Upper lobe of left lung (tissue), 6 donors: ENCODE results near the gene NOS1AP. TPM values are rescaled to one million over a fixed set of nuclear protein-coding genes. Genes with fewer than 3 reads are reported as not detected.

Experiments used
- ATAC-seq, 2 donors: fragments of 200-7000 bp; cut with Tn5 transposase; one replicate each; pipeline ENCODE4 v1.9.1; 2022; ENCODE audit warnings: mild to moderate bottlenecking in 2 of 2, moderate library complexity in 2 of 2; ENCODE audit not compliant: low FRiP score in 2 of 2
- DNase-seq, 2 donors: peaks; one replicate each; pipeline ENCODE4 v3.0.0-alpha.2; 2019 to 2020
- H3K27ac ChIP-seq, 4 donors: fragments of 200-600 bp; sonication (generic); one replicate each; pipeline ENCODE4 v1.5.1; 2016 to 2019
- H3K27me3 ChIP-seq, 4 donors: fragments of 200-600 bp; sonication (generic); one replicate each; pipeline ENCODE4 v1.5.1; 2017 to 2019
- H3K36me3 ChIP-seq, 4 donors: fragments of 200-600 bp; sonication (generic); one replicate each; pipeline ENCODE4 v1.5.1; 2016 to 2019
- H3K4me1 ChIP-seq, 4 donors: fragments of 200-600 bp; sonication (generic); one replicate each; pipeline ENCODE4 v1.5.1; 2018 to 2019
- H3K4me3 ChIP-seq, 4 donors: fragments of 200-600 bp; sonication (generic); one replicate each; pipeline ENCODE4 v1.5.1; 2017 to 2019; ENCODE audit warnings: mild to moderate bottlenecking in 2 of 4, moderate library complexity in 1 of 4
- H3K9me3 ChIP-seq, 4 donors: fragments of 200-600 bp; sonication (generic); one replicate each; pipeline ENCODE4 v1.5.1; 2018 to 2019
- EP300 ChIP-seq, 4 donors: sonication (generic); formaldehyde crosslinking; IDR thresholded peaks; one replicate each; pipeline ENCODE4 v1.5.1; 2017; ENCODE audit warnings: antibody characterized with exemption in 4 of 4, control low read depth in 2 of 4
- POLR2A ChIP-seq, 4 donors: fragments of 450-650 bp; IDR thresholded peaks; one replicate each; pipeline ENCODE4 v1.5.1; 2016 to 2017; ENCODE audit warnings: antibody characterized with exemption in 4 of 4, mild to moderate bottlenecking in 2 of 4
- POLR2AphosphoS5 ChIP-seq, 2 donors: sonication (generic); formaldehyde crosslinking; IDR thresholded peaks; one replicate each; pipeline ENCODE4 v1.5.1; 2017; ENCODE audit warnings: antibody characterized with exemption in 2 of 2
- WGBS, 2 donors: methylation state at CpG; one replicate each; pipeline ENCODE4 v1.1.5; 2017 to 2018; 5-methylcytosine and 5-hydroxymethylcytosine counted together
- total RNA-seq, 6 donors: library from RNA; depleted of rRNA in 4 of 6; stranded (reverse); fragments of >200 nt in 4 of 6; gene quantifications; one replicate each; pipeline versions ENCODE4 v1.1.0 to v1.2.1, GENCODE V29; 2016 to 2021
- TF ChIP-seq, protein P1 (sequence below), 6 experiments: fragments of 450-650 bp in 4 of 6; fragments of 200-600 bp in 2 of 6; sonication (generic) in 2 of 6; IDR thresholded peaks; one replicate each; pipeline ENCODE4 v1.5.1; 2016 to 2019; ENCODE audit warnings: antibody characterized with exemption in 6 of 6
- donor health status: DM: no; HTN: no; CAD: no; lungs with moderate emphysema.
- donor health status: DM: no; HTN: yes; CAD: no; lungs with severe emphysema.

NOS1AP gene
- total RNA-seq, 6 donors from 2014 or later = 5.3 to 16.4 (median 6.5) TPM

DNA sequence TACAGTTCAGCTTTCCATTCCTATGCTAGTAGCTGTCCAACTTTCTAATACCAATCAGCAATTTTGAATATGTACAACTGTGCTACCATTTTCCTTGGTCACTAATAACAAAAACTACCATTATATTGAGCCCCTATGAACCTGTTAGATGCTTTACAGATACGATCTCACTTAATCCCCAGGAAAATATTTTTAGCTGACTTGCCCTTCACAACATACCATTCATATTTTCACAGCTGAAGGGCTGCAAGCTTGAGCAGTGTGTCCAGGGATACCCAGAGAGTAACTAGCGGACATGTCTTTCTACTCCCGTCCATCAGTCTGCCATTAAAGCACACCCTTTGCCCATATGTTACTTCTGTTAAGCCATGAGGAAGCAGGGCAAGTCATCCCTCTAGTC is 166.7 kb downstream of the NOS1AP start:
- Histone ChIP-seq H3K36me3 (no peaks in the 10 kb centered on the region), H3K4me1 (peaks cover 0 to 5% (median 1%) of the 10 kb centered on the region in 4 donors), H3K9me3 (no peaks in the 10 kb centered on the region), H3K27me3 (no peaks in the 10 kb centered on the region), H3K4me3 (no peak overlapping the region), H3K27ac (peak overlapping the region in 1 of 4 donors; percentile 28)
- WGBS, 2 donors = 79 to 86% methylated on average over 3 of the region's 3 CpGs
- no peak for TF ChIP-seq EP300 (IDR thresholded peaks at IDR 0.05)
- TF ChIP-seq, protein P1, sequence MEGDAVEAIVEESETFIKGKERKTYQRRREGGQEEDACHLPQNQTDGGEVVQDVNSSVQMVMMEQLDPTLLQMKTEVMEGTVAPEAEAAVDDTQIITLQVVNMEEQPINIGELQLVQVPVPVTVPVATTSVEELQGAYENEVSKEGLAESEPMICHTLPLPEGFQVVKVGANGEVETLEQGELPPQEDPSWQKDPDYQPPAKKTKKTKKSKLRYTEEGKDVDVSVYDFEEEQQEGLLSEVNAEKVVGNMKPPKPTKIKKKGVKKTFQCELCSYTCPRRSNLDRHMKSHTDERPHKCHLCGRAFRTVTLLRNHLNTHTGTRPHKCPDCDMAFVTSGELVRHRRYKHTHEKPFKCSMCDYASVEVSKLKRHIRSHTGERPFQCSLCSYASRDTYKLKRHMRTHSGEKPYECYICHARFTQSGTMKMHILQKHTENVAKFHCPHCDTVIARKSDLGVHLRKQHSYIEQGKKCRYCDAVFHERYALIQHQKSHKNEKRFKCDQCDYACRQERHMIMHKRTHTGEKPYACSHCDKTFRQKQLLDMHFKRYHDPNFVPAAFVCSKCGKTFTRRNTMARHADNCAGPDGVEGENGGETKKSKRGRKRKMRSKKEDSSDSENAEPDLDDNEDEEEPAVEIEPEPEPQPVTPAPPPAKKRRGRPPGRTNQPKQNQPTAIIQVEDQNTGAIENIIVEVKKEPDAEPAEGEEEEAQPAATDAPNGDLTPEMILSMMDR (IDR thresholded peaks at IDR 0.05) = no peak
- no peak for TF ChIP-seq POLR2A (IDR thresholded peaks at IDR 0.05)
- no peak for TF ChIP-seq POLR2AphosphoS5 (IDR thresholded peaks at IDR 0.05)
- no peak for ATAC-seq
- DNase-seq = no peak

DNA sequence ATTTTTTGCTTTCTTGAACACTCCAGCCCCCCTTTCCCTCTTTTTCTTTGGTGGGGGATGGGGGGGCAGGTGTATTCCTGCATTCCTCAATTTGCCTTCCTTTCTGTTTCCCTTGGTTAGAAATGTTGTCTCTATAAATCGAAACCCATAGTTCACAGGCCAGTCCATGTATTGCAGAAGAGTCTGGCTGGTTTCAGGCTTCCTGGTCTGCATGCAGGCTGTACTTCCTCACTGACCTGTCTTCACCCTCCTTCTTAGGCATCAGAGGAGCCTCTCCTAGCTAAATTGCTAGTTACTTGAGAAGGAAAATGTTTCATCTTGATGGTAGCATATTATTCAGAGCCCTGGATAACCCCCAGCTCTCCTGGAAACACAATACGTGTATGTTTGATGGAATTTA is 167.1 kb downstream of the NOS1AP start:
- TF ChIP-seq, protein P1 (IDR thresholded peaks at IDR 0.05) = no peak
- TF ChIP-seq POLR2AphosphoS5 (IDR thresholded peaks at IDR 0.05) (no peak), POLR2A (IDR thresholded peaks at IDR 0.05) (no peak), EP300 (IDR thresholded peaks at IDR 0.05) (no peak)
- ATAC-seq = peak in 1 of 2 donors; percentile 40
- H3K9me3 ChIP-seq = no peaks in the 10 kb centered on the region
- no peak overlapping the region for H3K4me3 ChIP-seq
- DNase-seq = peak in 1 of 2 donors; percentile 30
- H3K4me1 ChIP-seq = peaks cover 0 to 5% (median 1%) of the 10 kb centered on the region in 4 donors
- 67 to 70% methylated on average over 2 of the region's 2 CpGs for WGBS, 2 donors
- H3K27ac ChIP-seq = peak overlapping the region in 2 of 4 donors; percentile 28 to 38
- H3K36me3 ChIP-seq = no peaks in the 10 kb centered on the region
- no peaks in the 10 kb centered on the region for H3K27me3 ChIP-seq

DNA sequence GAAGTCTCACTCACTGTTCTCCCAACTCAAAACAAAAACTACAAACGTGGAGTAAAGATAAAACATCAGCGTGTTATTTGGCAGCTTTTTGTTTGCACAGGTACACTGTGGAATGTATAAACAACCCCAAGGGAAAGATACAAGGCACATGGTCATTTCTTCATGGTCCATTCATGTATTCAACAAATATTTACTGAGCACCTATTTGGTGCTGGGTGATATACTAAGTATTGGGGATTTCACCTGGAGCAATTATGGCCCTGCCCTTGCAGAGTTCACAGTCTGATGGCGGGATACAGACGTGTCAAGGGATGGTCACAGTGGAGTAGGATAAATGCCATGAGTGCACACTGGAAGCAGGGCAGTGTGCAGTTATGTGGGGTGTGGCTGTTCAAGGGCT is 171.1 kb downstream of the NOS1AP start:
- Histone ChIP-seq H3K27me3 (no peaks in the 10 kb centered on the region), H3K4me1 (peaks cover 0 to 5% (median 1%) of the 10 kb centered on the region in 4 donors), H3K27ac (no peak overlapping the region), H3K4me3 (no peak overlapping the region), H3K36me3 (no peaks in the 10 kb centered on the region), H3K9me3 (no peaks in the 10 kb centered on the region)
- TF ChIP-seq EP300 (IDR thresholded peaks at IDR 0.05) (no peak), POLR2A (IDR thresholded peaks at IDR 0.05) (no peak), POLR2AphosphoS5 (IDR thresholded peaks at IDR 0.05) (no peak)
- TF ChIP-seq, protein P1 (IDR thresholded peaks at IDR 0.05) = no peak
- DNase-seq (no peak), ATAC-seq (no peak)
- WGBS, 2 donors = 77 to 82% methylated on average over 4 of the region's 4 CpGs

DNA sequence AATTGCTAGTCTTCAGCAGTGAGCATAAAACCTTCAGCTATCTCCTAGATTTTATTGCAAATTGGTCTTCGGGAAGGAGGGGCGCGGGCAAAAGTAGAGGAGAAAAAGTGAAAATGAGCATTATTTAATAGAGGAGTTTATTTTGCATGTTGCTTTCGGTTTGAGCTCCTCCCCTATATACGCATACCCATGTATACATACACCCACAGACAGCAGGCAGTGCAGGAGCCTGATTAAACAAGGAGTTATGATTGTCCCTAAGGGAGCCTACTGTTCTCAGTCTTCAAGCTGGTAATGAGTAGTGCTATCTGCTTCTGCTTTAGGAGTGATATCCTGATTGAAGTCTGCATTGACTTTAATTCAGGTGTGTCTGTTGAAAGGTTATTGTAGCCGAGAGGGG is 173.3 kb downstream of the NOS1AP start:
- Histone ChIP-seq H3K4me3 (no peak overlapping the region), H3K9me3 (no peaks in the 10 kb centered on the region), H3K36me3 (no peaks in the 10 kb centered on the region), H3K4me1 (no peaks in the 10 kb centered on the region), H3K27me3 (no peaks in the 10 kb centered on the region), H3K27ac (no peak overlapping the region)
- TF ChIP-seq POLR2A (IDR thresholded peaks at IDR 0.05) = no peak
- ATAC-seq (no peak), DNase-seq (no peak)
- 96 to 98% methylated on average over 6 of the region's 6 CpGs for WGBS, 2 donors

DNA sequence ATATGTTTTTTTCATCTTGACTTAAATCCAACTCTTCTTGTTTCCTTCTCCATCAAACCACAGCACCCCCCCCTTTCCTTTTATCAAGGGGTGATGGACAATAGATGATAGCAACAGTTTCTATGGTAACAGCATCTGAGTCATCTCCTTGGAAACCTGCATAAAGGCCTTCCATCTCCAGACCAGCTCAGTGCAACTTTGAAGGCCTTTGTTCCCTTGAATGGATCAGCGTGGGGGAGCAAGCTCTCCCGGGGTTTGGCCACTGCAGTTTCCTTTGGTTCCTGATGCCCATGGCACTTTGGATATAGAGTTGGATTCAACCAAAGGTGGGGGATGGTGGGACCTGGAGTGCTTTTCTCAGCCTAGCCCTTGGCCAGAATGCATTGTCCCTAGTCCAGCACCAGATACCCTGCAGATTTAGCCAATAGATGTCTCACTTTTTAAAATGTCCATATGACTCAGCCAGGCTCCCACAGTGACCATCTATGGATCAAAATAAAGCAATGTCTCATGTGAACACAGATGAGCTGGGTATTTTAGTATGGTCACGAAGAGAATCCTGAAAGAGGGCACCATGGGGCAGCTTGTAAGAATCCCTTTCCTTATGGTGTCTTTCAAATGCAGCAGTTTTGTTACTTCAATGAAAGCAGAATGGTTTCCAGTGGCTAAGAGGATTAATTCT is 179.5 kb downstream of the NOS1AP start:
- Histone ChIP-seq H3K36me3 (no peaks in the 10 kb centered on the region), H3K4me1 (no peaks in the 10 kb centered on the region), H3K9me3 (no peaks in the 10 kb centered on the region), H3K27me3 (no peaks in the 10 kb centered on the region), H3K27ac (no peak overlapping the region), H3K4me3 (no peak overlapping the region)
- WGBS, 2 donors = 74 to 89% methylated on average over 3 of the region's 3 CpGs
- ATAC-seq (no peak), DNase-seq (no peak)
- TF ChIP-seq, protein P1 (IDR thresholded peaks at IDR 0.05) = no peak
- TF ChIP-seq EP300 (IDR thresholded peaks at IDR 0.05) (no peak), POLR2AphosphoS5 (IDR thresholded peaks at IDR 0.05) (no peak), POLR2A (IDR thresholded peaks at IDR 0.05) (no peak)
